Pancreas (tissue), 10 donors: ENCODE results near the gene NME7. TPM values are rescaled to one million over a fixed set of nuclear protein-coding genes. Genes with fewer than 3 reads are reported as not detected.

Experiments
- ATAC-seq, 4 donors: fragments of 200-7000 bp; cut with Tn5 transposase; one replicate each; pipeline versions ENCODE4 v1.8.0 to v1.9.1; 2020; ENCODE audit warnings: mild to moderate bottlenecking in 4 of 4, moderate library complexity in 4 of 4
- DNase-seq, 6 donors: peaks; one replicate each; pipeline ENCODE4 v3.0.0-alpha.2; 2020
- FAIRE-seq: peaks from 2 replicates; lab custom pipeline; 2012; peaks lifted over from hg19 to GRCh38; lab: Jason Lieb, UNC
- H3K27ac ChIP-seq, 4 donors: fragments of 200-600 bp; sonication (generic); 1 replicate in 3 of 4; 2 replicates in 1 of 4; pipeline versions ENCODE4 v1.5.0 to v1.8.0; 2020
- H3K27me3 ChIP-seq, 4 donors: fragments of 200-600 bp; one replicate each; pipeline ENCODE4 v1.8.0; 2021
- H3K36me3 ChIP-seq, 3 donors: fragments of 200-600 bp; sonication (generic) in 1 of 3; one replicate each; pipeline versions ENCODE4 v1.5.0 to v1.8.0; 2020 to 2021
- H3K4me1 ChIP-seq, 3 donors: fragments of 200-600 bp; one replicate each; pipeline ENCODE4 v1.8.0; 2021
- H3K4me3 ChIP-seq, 4 donors: fragments of 200-600 bp; sonication (generic) in 2 of 4; one replicate each; pipeline versions ENCODE4 v1.5.0 to v1.8.0; 2020 to 2021
- H3K9me3 ChIP-seq, 4 donors: fragments of 200-600 bp; one replicate each; pipeline ENCODE4 v1.8.0; 2021
- CTCF ChIP-seq, 4 donors: fragments of 200-600 bp; sonication (generic) in 3 of 4; IDR thresholded peaks; one replicate each; pipeline versions ENCODE4 v1.5.0 to v1.8.0; 2021; ENCODE audit warnings: antibody characterized with exemption in 4 of 4
- WGBS, 2 donors: extraction: QIAGEN DNeasy Blood & Tissue Kit; methylation state at CpG; one replicate each; pipeline ENCODE4 v1.1.7; 2013; 5-methylcytosine and 5-hydroxymethylcytosine counted together
- intact Hi-C, 3 donors: fragments of 100-400 bp; cut with DNase I; formaldehyde crosslinking; loops; one replicate each; pipeline versions ENCODE4 v1.11.1 to v1.14.2; 2022
- polyA plus RNA-seq, 2 donors: library from polyadenylated mRNA; stranded (reverse); fragments of 200-250 nt; gene quantifications; one replicate each; pipeline ENCODE4 v1.2.3, GENCODE V29; 2013
- total RNA-seq, 6 donors: library from RNA; stranded (reverse); fragmentation: NEBNext Ultra II Directional in 4 of 6; extraction: Animal tissue kit (Norgen Biotek cat#: 25700) in 4 of 6; gene quantifications; one replicate each; pipeline versions ENCODE4 v1.2.1 to v1.2.4, GENCODE V29; 2021 to 2023
- donor health status: healthy with polysubstance abuse.
- donor health status: DM: no; HTN: no; CAD: no; lungs with moderate emphysema.
- donor health status: DM: no; HTN: no; CAD: no.
- donor health status: control.
- donor health status: control.
- donor health status: Bipolar disorder and iron deficiency.
- donor health status: DM: yes; HTN: yes; CAD: no.
- donor health status: DM: no; HTN: no; CAD: no.
- donor health status: DM: no; HTN: no; CAD: no.
- donor health status: DM: yes; HTN: yes; CAD: no.

Gene NME7
- total and polyA plus RNA-seq, 8 donors, result 5.0 to 12.6 (median 8.0) TPM

DNA sequence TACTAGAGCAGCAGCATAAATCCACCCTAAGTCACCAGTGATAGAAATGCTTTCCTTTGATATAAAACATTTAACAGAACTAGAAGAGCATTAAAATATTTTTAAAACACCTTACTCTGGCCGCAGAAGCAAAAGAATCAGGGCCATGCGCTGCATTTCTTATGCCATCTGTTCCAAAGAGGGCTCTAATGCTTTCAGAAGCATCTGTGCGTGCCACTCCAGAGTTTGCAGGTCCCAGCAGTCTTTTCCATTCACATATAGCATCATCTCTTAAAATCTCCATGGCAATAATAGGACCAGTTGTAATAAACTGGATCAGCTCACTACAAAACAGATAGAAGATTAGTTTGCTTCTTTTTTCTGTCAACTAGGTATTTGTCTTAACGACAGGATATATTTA is 69.2 kb downstream of the NME7 start:
- WGBS, 2 donors, result 91 to 97% methylated on average over 4 of the region's 4 CpGs

DNA sequence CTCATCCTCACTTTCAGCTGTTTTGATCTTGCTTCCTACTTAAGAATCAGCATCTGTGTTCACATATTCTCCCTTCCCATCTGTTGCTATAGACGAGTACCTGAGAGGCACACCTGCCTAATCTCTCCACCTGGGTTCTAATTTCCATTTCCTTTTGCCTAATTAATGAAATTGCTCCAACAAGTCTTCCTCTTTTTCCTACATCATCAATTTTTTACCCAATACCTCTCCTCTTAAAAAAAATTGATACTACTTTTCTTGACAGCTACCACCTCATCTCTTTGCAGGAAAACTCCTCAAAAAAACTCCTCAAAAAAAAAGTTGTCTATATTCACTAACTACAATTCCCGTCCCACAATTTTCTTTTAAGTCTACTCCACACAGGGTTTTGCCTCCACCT is 71.8 kb downstream of the NME7 start:
- intact Hi-C loops, result no loop called here
- no peak for ATAC-seq
- no peak for TF ChIP-seq CTCF (IDR thresholded peaks at IDR 0.05)
- no peaks in the 10 kb centered on the region for H3K4me1 ChIP-seq
- 78 to 90% methylated on average over 2 of the region's 2 CpGs for WGBS, 2 donors
- no peak for DNase-seq
- no peaks in the 10 kb centered on the region for H3K27me3 ChIP-seq
- no peak overlapping the region for H3K4me3 ChIP-seq
- no peak for FAIRE-seq
- no peaks in the 10 kb centered on the region for H3K9me3 ChIP-seq
- no peaks in the 10 kb centered on the region for H3K36me3 ChIP-seq
- no peak overlapping the region for H3K27ac ChIP-seq

More for the DNA sequence above, 69.2 kb downstream of the NME7 start:
- Histone ChIP-seq H3K36me3 (no peaks in the 10 kb centered on the region), H3K4me1 (no peaks in the 10 kb centered on the region), H3K9me3 (no peaks in the 10 kb centered on the region), H3K4me3 (no peak overlapping the region), H3K27me3 (no peaks in the 10 kb centered on the region), H3K27ac (no peak overlapping the region)
- no peak for ATAC-seq
- FAIRE-seq, result no peak
- no peak for DNase-seq
- intact Hi-C loops, result no loop called here
- TF ChIP-seq CTCF (IDR thresholded peaks at IDR 0.05), result no peak

DNA sequence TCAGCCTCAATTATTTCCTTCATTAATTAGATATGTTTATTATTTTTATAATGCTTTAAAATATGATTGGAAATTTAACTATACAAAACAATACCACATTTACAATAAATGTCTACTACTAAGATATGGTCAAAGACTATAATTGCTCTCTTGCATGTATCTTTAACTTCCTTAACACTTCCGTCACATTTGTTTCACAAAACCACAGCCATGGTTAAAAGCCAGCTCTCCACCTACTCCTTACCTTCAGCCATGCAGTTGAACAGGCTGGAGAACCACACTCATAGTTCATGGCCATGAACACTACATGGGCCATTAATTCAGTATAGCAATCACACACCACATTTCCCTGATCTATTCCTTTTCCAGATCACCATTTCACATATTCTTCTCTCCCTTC is 72.2 kb downstream of the NME7 start:
- 97% methylated on average over 1 of the region's 1 CpG for WGBS, 2 donors
- intact Hi-C loops, result no loop called here
- Histone ChIP-seq H3K36me3 (no peaks in the 10 kb centered on the region), H3K4me3 (no peak overlapping the region), H3K4me1 (no peaks in the 10 kb centered on the region), H3K27me3 (no peaks in the 10 kb centered on the region), H3K9me3 (no peaks in the 10 kb centered on the region), H3K27ac (no peak overlapping the region)
- FAIRE-seq, result no peak
- no peak for ATAC-seq
- no peak for DNase-seq
- no peak for TF ChIP-seq CTCF (IDR thresholded peaks at IDR 0.05)

DNA sequence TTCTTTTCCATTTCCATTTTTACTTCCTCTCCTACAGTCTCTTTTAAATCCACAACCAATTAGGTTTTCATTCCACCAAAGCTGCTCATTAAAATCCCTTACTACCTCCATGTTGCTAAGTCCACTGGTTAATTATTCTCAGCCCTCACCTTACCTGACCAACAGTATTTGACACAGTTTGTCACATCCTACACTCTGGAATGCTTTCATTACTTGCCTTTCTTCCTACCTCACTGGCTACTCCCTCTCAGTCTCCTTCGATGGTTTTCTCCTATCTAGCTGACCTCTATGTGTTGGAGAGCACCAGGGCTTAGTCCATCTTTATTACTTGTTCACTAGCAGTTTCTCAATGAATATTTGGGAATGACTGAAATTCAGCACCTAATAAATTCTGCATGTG is 78.6 kb downstream of the NME7 start:
- no peak overlapping the region for H3K27ac ChIP-seq
- H3K36me3 ChIP-seq, result no peaks in the 10 kb centered on the region
- FAIRE-seq (no peak), DNase-seq (no peak), ATAC-seq (no peak)
- no peaks in the 10 kb centered on the region for H3K27me3 ChIP-seq
- intact Hi-C loops, result no loop called here
- no peak for TF ChIP-seq CTCF (IDR thresholded peaks at IDR 0.05)
- WGBS, 2 donors, result 71 to 86% methylated on average over 1 of the region's 1 CpG
- no peaks in the 10 kb centered on the region for H3K9me3 ChIP-seq
- H3K4me1 ChIP-seq, result no peaks in the 10 kb centered on the region
- no peak overlapping the region for H3K4me3 ChIP-seq

- no peak for DNase-seq
- Histone ChIP-seq H3K36me3 (no peaks in the 10 kb centered on the region), H3K9me3 (no peaks in the 10 kb centered on the region), H3K27ac (no peak overlapping the region), H3K4me3 (no peak overlapping the region), H3K27me3 (no peaks in the 10 kb centered on the region), H3K4me1 (no peaks in the 10 kb centered on the region)
- intact Hi-C loops, result no loop called here
- no peak for TF ChIP-seq CTCF (IDR thresholded peaks at IDR 0.05)
- 89 to 98% methylated on average over 1 of the region's 1 CpG for WGBS, 2 donors
- ATAC-seq, result no peak
- no peak for FAIRE-seq
These were observed 79.6 kb downstream of the NME7 start for GRCh38 chr1:169288011-169288414.
